Endothelial cell (in vitro differentiated cells): ENCODE results near the gene DNAJC3. TPM values are rescaled to one million over a fixed set of nuclear protein-coding genes. Genes with fewer than 3 reads are reported as not detected.
"Not testable (repeated sequence)": the region's sequence is repeated elsewhere in the genome, so short reads cannot be mapped to it uniquely, and the experiment has no call there.

Experiments used
- DNase-seq: peaks from one replicate; pipeline ENCODE4 v3.0.0; 2021; ENCODE audit warnings: low spot score
- H3K27ac Mint-ChIP-seq: one replicate; pipeline ENCODE4 v1.8.0; 2021; ENCODE audit warnings: mixed read lengths, inconsistent platforms; ENCODE audit not compliant: unreplicated experiment
- H3K27me3 Mint-ChIP-seq: one replicate; pipeline ENCODE4 v1.8.0; 2021; ENCODE audit warnings: mild to moderate bottlenecking, moderate library complexity, mixed read lengths, inconsistent platforms; ENCODE audit not compliant: unreplicated experiment
- H3K36me3 Mint-ChIP-seq: one replicate; pipeline ENCODE4 v1.8.0; 2021; ENCODE audit warnings: mild to moderate bottlenecking, low read depth, mixed read lengths, inconsistent platforms; ENCODE audit not compliant: unreplicated experiment
- H3K4me1 Mint-ChIP-seq: one replicate; pipeline ENCODE4 v1.8.0; 2021; ENCODE audit warnings: mild to moderate bottlenecking, mixed read lengths, inconsistent platforms; ENCODE audit not compliant: unreplicated experiment
- H3K4me3 Mint-ChIP-seq: one replicate; pipeline ENCODE4 v1.8.0; 2021; ENCODE audit warnings: mild to moderate bottlenecking, mixed read lengths, inconsistent platforms; ENCODE audit not compliant: unreplicated experiment
- H3K9me3 Mint-ChIP-seq: one replicate; pipeline ENCODE4 v1.8.0; 2021; ENCODE audit warnings: mixed read lengths, inconsistent platforms; ENCODE audit not compliant: unreplicated experiment
- CTCF ChIP-seq: fragments of 200-600 bp; sonication (generic); IDR thresholded peaks from one replicate; pipeline ENCODE4 v1.5.0; 2021; ENCODE audit warnings: antibody characterized with exemption; ENCODE audit not compliant: unreplicated experiment
- total RNA-seq: library from RNA; stranded (reverse); fragmentation: NEBNext Ultra II Directional; extraction: Animal tissue kit (Norgen Biotek cat#: 25700); gene quantifications from one replicate; pipeline ENCODE4 v1.2.1, GENCODE V29; 2021; ENCODE audit not compliant: unreplicated experiment

The DNAJC3 gene
- total RNA-seq, 1 donor from 2014 or later = 50.3 TPM

GRCh38 chr13:95708391-95708774 is 31.4 kb downstream of the DNAJC3 start:
- peaks cover 11% of the 10 kb centered on the region for H3K36me3 Mint-ChIP-seq
- H3K27me3 Mint-ChIP-seq = peaks cover 1% of the 10 kb centered on the region
- no peak overlapping the region for H3K27ac Mint-ChIP-seq
- TF ChIP-seq CTCF = no peak
- H3K4me1 Mint-ChIP-seq = peaks cover 32% of the 10 kb centered on the region
- DNase-seq = no peak
- H3K4me3 Mint-ChIP-seq = no peak overlapping the region
- no peaks in the 10 kb centered on the region for H3K9me3 Mint-ChIP-seq

GRCh38 chr13:95708811-95709500 is 32.0 kb downstream of the DNAJC3 start:
- peaks cover 1% of the 10 kb centered on the region for H3K27me3 Mint-ChIP-seq
- peaks cover 13% of the 10 kb centered on the region for H3K36me3 Mint-ChIP-seq
- H3K9me3 Mint-ChIP-seq = no peaks in the 10 kb centered on the region
- peaks cover 32% of the 10 kb centered on the region for H3K4me1 Mint-ChIP-seq
- peak overlapping the region; percentile 37 for H3K27ac Mint-ChIP-seq
- TF ChIP-seq CTCF = no peak
- DNase-seq = no peak
- no peak overlapping the region for H3K4me3 Mint-ChIP-seq

GRCh38 chr13:95710313-95710712 is 33.4 kb downstream of the DNAJC3 start:
- H3K36me3 Mint-ChIP-seq = peaks cover 17% of the 10 kb centered on the region
- DNase-seq = no peak
- H3K4me1 Mint-ChIP-seq = peaks cover 32% of the 10 kb centered on the region
- no peak overlapping the region for H3K27ac Mint-ChIP-seq
- no peaks in the 10 kb centered on the region for H3K9me3 Mint-ChIP-seq
- H3K4me3 Mint-ChIP-seq = no peak overlapping the region
- H3K27me3 Mint-ChIP-seq = no peaks in the 10 kb centered on the region
- no peak for TF ChIP-seq CTCF

- H3K9me3 Mint-ChIP-seq, H3K27me3 Mint-ChIP-seq, DNase-seq: not testable (repeated sequence)
- peaks cover 28% of the 10 kb centered on the region for H3K36me3 Mint-ChIP-seq
- H3K27ac Mint-ChIP-seq = peak overlapping the region; percentile 46
- H3K4me1 Mint-ChIP-seq = peaks cover 19% of the 10 kb centered on the region
- peak overlapping the region; percentile 9 for H3K4me3 Mint-ChIP-seq
Measured at GRCh38 chr13:95712846-95713245, 35.9 kb downstream of the DNAJC3 start.

- Mint-ChIP-seq H3K36me3 (peaks cover 31% of the 10 kb centered on the region), H3K9me3 (no peaks in the 10 kb centered on the region), H3K4me1 (peaks cover 11% of the 10 kb centered on the region), H3K27ac (no peak overlapping the region), H3K27me3 (no peaks in the 10 kb centered on the region), H3K4me3 (no peak overlapping the region)
- no peak for TF ChIP-seq CTCF
- no peak for DNase-seq
Measured at GRCh38 chr13:95713651-95714050, 36.7 kb downstream of the DNAJC3 start.
